HCT116 (cell line): ENCODE data around the gene LYPD5. TPM values are rescaled to one million over a fixed set of nuclear protein-coding genes. Genes with fewer than 3 reads are reported as not detected.

Experiments
- ATAC-seq: fragments of 200-7000 bp; cut with Tn5 transposase; 2 replicates; pipeline ENCODE4 v1.9.1; 2020; ENCODE audit warnings: mild to moderate bottlenecking, moderate library complexity
- BruUV-seq: library from RNA; stranded (reverse); fragments of 400-500 nt; replicated peaks from 2 replicates; lab custom pipeline; 2021; lab: Mats Ljungman, UMichigan
- CTCF ChIA-PET: fragments of 300-600 bp; sonication (Branson Sonifier 250); formaldehyde crosslinking; loops from one replicate; lab custom pipeline; 2021; ENCODE audit warnings: antibody characterized with exemption; lab: Charles Lee
- POLR2A ChIA-PET: fragments of 300-600, 350-600 bp; sonication (Branson Sonifier 250); formaldehyde crosslinking; loops from one replicate; lab custom pipeline; 2021; ENCODE audit warnings: antibody characterized with exemption; lab: Charles Lee
- RAD21 ChIA-PET, 2 experiments: fragments of 300-600 bp; sonication (Branson Sonifier 250); formaldehyde crosslinking; loops; one replicate each; lab custom pipeline; 2023; ENCODE audit warnings: low total read pairs in 2 of 2; ENCODE audit not compliant: uncharacterized antibody in 2 of 2, unreplicated experiment in 2 of 2, low non-redundant PET in 1 of 2; lab: Charles Lee
- DNase-seq: peaks from one replicate; pipeline ENCODE4 v3.0.0-alpha.2; 2010; ENCODE audit warnings: low read depth, low spot score
- H2AFZ ChIP-seq: fragments of 200-600 bp; shearing (Covaris generic), sonication (generic); 2 replicates; pipeline ENCODE4 v1.6.1; 2017; ENCODE audit warnings: low read depth, mixed run types, mixed read lengths, antibody characterized with exemption, low read length; ENCODE audit not compliant: poor library complexity, severe bottlenecking
- H3K27ac ChIP-seq: 2 replicates; pipeline ENCODE4 v1.5.1; 2012; ENCODE audit warnings: low read depth, low read length
- H3K27me3 ChIP-seq: fragments of 200-600 bp; sonication (generic); 2 replicates; pipeline ENCODE4 v1.6.1; 2016; ENCODE audit warnings: mixed run types, low read length, mixed read lengths; ENCODE audit not compliant: insufficient read depth
- H3K36me3 ChIP-seq, 2 experiments: fragments of 200-500 bp in 1 of 2; fragments of 200-600 bp in 1 of 2; sonication (Bioruptor generic) in 1 of 2; sonication (generic) in 1 of 2; 2 replicates each; pipeline versions ENCODE4 v1.5.1 to v1.6.1; 2014 to 2016; ENCODE audit warnings: low read length in 2 of 2, inconsistent platforms in 1 of 2, mixed read lengths in 1 of 2, mixed run types in 1 of 2; ENCODE audit not compliant: insufficient read depth in 2 of 2, control insufficient read depth in 1 of 2
- H3K4me1 ChIP-seq, 2 experiments: fragments of 200-600 bp in 1 of 2; sonication (generic) in 1 of 2; 2 replicates each; pipeline versions ENCODE4 v1.5.1 to v1.6.1; 2012 to 2017; ENCODE audit warnings: low read length in 2 of 2, inconsistent platforms in 1 of 2, mild to moderate bottlenecking in 1 of 2, mixed read lengths in 1 of 2, mixed run types in 1 of 2, moderate library complexity in 1 of 2; ENCODE audit not compliant: insufficient read depth in 2 of 2, control insufficient read depth in 1 of 2
- H3K4me2 ChIP-seq: fragments of 200-600 bp; sonication (generic); 2 replicates; pipeline ENCODE4 v1.6.1; 2017; ENCODE audit warnings: mixed run types, low read length, mixed read lengths
- H3K4me3 ChIP-seq, 2 experiments: fragments of 200-600 bp in 1 of 2; sonication (generic) in 1 of 2; replicated peaks in 1 of 2; 2 replicates each; pipeline ENCODE4 v1.5.1; 2011 to 2016; ENCODE audit warnings: low read length in 2 of 2, control low read depth in 1 of 2, low read depth in 1 of 2, mild to moderate bottlenecking in 1 of 2, mixed read lengths in 1 of 2, mixed run types in 1 of 2
- H3K79me2 ChIP-seq: fragments of 200-600 bp; sonication (generic); 2 replicates; pipeline ENCODE4 v1.6.1; 2017; ENCODE audit warnings: mild to moderate bottlenecking, mixed run types, low read length, moderate library complexity, mixed read lengths; ENCODE audit not compliant: insufficient read depth
- H3K9ac ChIP-seq: fragments of 200-600 bp; sonication (generic); 2 replicates; pipeline ENCODE4 v1.6.1; 2016; ENCODE audit warnings: low read length, mixed read lengths
- H3K9me2 ChIP-seq: fragments of 200-600 bp; sonication (generic), shearing (Covaris generic); 2 replicates; pipeline ENCODE4 v1.6.1; 2017; ENCODE audit warnings: mixed run types, mild to moderate bottlenecking, moderate library complexity; ENCODE audit not compliant: insufficient read depth
- H3K9me3 ChIP-seq, 2 experiments: fragments of 200-500 bp in 1 of 2; fragments of 200-600 bp in 1 of 2; sonication (Bioruptor generic) in 1 of 2; sonication (generic) in 1 of 2; 2 replicates each; pipeline ENCODE4 v1.6.1; 2014 to 2017; ENCODE audit warnings: low read length in 2 of 2, mixed read lengths in 2 of 2, inconsistent platforms in 1 of 2, low read depth in 1 of 2, mild to moderate bottlenecking in 1 of 2, mixed run types in 1 of 2, moderate library complexity in 1 of 2; ENCODE audit not compliant: control insufficient read depth in 1 of 2, insufficient read depth in 1 of 2
- H4K20me1 ChIP-seq: fragments of 200-600 bp; sonication (generic), shearing (Covaris generic); 2 replicates; pipeline ENCODE4 v1.6.1; 2017; ENCODE audit warnings: mixed run types, mild to moderate bottlenecking, moderate library complexity; ENCODE audit not compliant: insufficient read depth
- ATF3 ChIP-seq: IDR thresholded peaks from 2 replicates; pipeline ENCODE4 v1.6.1; 2012
- CBX3 ChIP-seq: IDR thresholded peaks from 2 replicates; pipeline ENCODE4 v1.6.1; 2012; ENCODE audit warnings: low read depth
- CEBPB ChIP-seq: IDR thresholded peaks from 2 replicates; pipeline ENCODE4 v1.6.1; 2012; ENCODE audit warnings: low read depth
- EGR1 ChIP-seq: IDR thresholded peaks from 2 replicates; pipeline ENCODE4 v1.6.1; 2012; ENCODE audit warnings: low read depth
- ELF1 ChIP-seq: IDR thresholded peaks from 2 replicates; pipeline ENCODE4 v1.6.1; 2012; ENCODE audit warnings: low read depth, borderline replicate concordance
- JUND ChIP-seq: IDR thresholded peaks from 2 replicates; pipeline ENCODE4 v1.6.1; 2012
- POLR2A ChIP-seq: IDR thresholded peaks from 2 replicates; pipeline ENCODE4 v1.7.0; 2011; ENCODE audit warnings: borderline replicate concordance; ENCODE audit not compliant: insufficient read depth, insufficient read length; ENCODE audit errors: extremely low read depth
- POLR2AphosphoS5 ChIP-seq: IDR thresholded peaks from 2 replicates; pipeline ENCODE4 v1.6.1; 2011; ENCODE audit warnings: mild to moderate bottlenecking, low read depth, low read length, moderate library complexity
- RAD21 ChIP-seq: IDR thresholded peaks from 2 replicates; pipeline ENCODE4 v1.6.1; 2012; ENCODE audit warnings: low read depth, mild to moderate bottlenecking
- REST ChIP-seq: IDR thresholded peaks from 2 replicates; pipeline ENCODE4 v1.6.1; 2012; ENCODE audit warnings: low read depth
- SIN3A ChIP-seq: IDR thresholded peaks from 2 replicates; pipeline ENCODE4 v1.6.1; 2012; ENCODE audit warnings: low read depth
- SP1 ChIP-seq: IDR thresholded peaks from 2 replicates; pipeline ENCODE4 v1.6.1; 2012; ENCODE audit warnings: low read depth
- TCF7L2 ChIP-seq: IDR thresholded peaks from 2 replicates; pipeline ENCODE4 v1.7.0; 2011; ENCODE audit warnings: borderline replicate concordance, inconsistent platforms; ENCODE audit not compliant: insufficient read depth, insufficient read length; ENCODE audit errors: extremely low read depth
- YY1 ChIP-seq: IDR thresholded peaks from 2 replicates; pipeline ENCODE4 v1.6.1; 2011; ENCODE audit warnings: low read length, low read depth, moderate library complexity, mild to moderate bottlenecking; ENCODE audit not compliant: insufficient replicate concordance; ENCODE audit errors: extremely low read depth
- ZBTB33 ChIP-seq: IDR thresholded peaks from 2 replicates; pipeline ENCODE4 v1.6.1; 2011; ENCODE audit warnings: mild to moderate bottlenecking, low read length, moderate library complexity; ENCODE audit not compliant: insufficient replicate concordance; ENCODE audit errors: extremely low read depth
- ZFX ChIP-seq: fragments of 450-650 bp; IDR thresholded peaks from 2 replicates; pipeline ENCODE4 v1.6.1; 2017
- ZNF274 ChIP-seq: fragments of 200-500 bp; sonication (Bioruptor generic); IDR thresholded peaks from 2 replicates; pipeline ENCODE4 v1.6.1; 2014; ENCODE audit warnings: mild to moderate bottlenecking, low read depth, low read length, inconsistent platforms
- intact Hi-C: fragments of 100-400 bp; cut with micrococcal nuclease; formaldehyde crosslinking; loops from 2 replicates; pipeline ENCODE4 v1.10.0; 2022
- total RNA-seq: library from RNA; stranded (reverse); gene quantifications from one replicate; pipeline ENCODE4 v1.2.1, GENCODE V29; 2021; ENCODE audit not compliant: unreplicated experiment
- TF ChIP-seq, protein P1 (sequence below): IDR thresholded peaks from 2 replicates; pipeline ENCODE4 v1.6.1; 2012
- TF ChIP-seq, protein P2 (sequence below), 3 experiments: fragments of 200-600 bp in 1 of 3; sonication (generic) in 1 of 3; IDR thresholded peaks in 2 of 3; conservative IDR thresholded peaks in 1 of 3; 2 replicates each; pipeline ENCODE4 v1.5.1; 2012 to 2017; ENCODE audit warnings: low read depth in 2 of 3, low read length in 2 of 3, antibody characterized with exemption in 1 of 3, borderline replicate concordance in 1 of 3, control low read depth in 1 of 3, mild to moderate bottlenecking in 1 of 3, mixed read lengths in 1 of 3, mixed run types in 1 of 3, moderate library complexity in 1 of 3; ENCODE audit not compliant: insufficient read depth in 1 of 3

LYPD5 gene
- total RNA-seq, 1 experiment from 2014 or later: 7.6 TPM

- Histone ChIP-seq H3K27ac (peak overlapping the region; percentile 98), H3K79me2 (peaks cover 13% of the 10 kb centered on the region), H2AFZ (no peak overlapping the region), H3K4me1 (peaks cover 82 to 95% of the 10 kb centered on the region in 2 experiments), H3K27me3 (no peaks in the 10 kb centered on the region), H3K4me3 (peak overlapping the region in 1 of 2 experiments; percentile 4; a peak in 1 of 4 replicates), H3K9me2 (no peaks in the 10 kb centered on the region), H3K36me3 (no peaks in the 10 kb centered on the region), H3K9me3 (no peaks in the 10 kb centered on the region), H3K4me2 (peak overlapping the region; percentile 81), H3K9ac (peak overlapping the region; percentile 67), H4K20me1 (no peaks in the 10 kb centered on the region)
- no TSS peak for BruUV-seq
- CTCF ChIA-PET: interaction anchor here (0.6 to 6.5 kb wide), 7 partner anchors 7 to 91 kb away, joined by 3 to 46 read pairs (median 5); no protein-coding TSS in a partner anchor
- intact Hi-C loops: loop anchor here (2.0 to 5.0 kb wide), 2 partner anchors 25 to 193 kb away; partner anchors contain the start of gene ZNF221
- ATAC-seq (peak; percentile 54), DNase-seq (peak; percentile 90)
- POLR2A ChIA-PET: interaction anchor here (0.6 to 1.4 kb wide), 5 partner anchors 14 to 91 kb away, joined by 3 to 10 read pairs (median 3); no protein-coding TSS in a partner anchor
- RAD21 ChIA-PET: interaction anchor here in 1 of 2 experiments (1.7 kb wide), 1 partner anchor 25 kb away, joined by 5 read pairs; no protein-coding TSS in a partner anchor
- peak; percentile 82 for TF ChIP-seq JUND
- TF ChIP-seq TCF7L2: peak; percentile 85
- TF ChIP-seq YY1: peak; percentile 33
- TF ChIP-seq ELF1: no peak
- peak; percentile 39; the same call in 1 of the 2 replicates for TF ChIP-seq EGR1
- TF ChIP-seq, protein P1, sequence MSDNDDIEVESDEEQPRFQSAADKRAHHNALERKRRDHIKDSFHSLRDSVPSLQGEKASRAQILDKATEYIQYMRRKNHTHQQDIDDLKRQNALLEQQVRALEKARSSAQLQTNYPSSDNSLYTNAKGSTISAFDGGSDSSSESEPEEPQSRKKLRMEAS: peak; percentile 71
- no peak for TF ChIP-seq ATF3
- TF ChIP-seq, protein P2, sequence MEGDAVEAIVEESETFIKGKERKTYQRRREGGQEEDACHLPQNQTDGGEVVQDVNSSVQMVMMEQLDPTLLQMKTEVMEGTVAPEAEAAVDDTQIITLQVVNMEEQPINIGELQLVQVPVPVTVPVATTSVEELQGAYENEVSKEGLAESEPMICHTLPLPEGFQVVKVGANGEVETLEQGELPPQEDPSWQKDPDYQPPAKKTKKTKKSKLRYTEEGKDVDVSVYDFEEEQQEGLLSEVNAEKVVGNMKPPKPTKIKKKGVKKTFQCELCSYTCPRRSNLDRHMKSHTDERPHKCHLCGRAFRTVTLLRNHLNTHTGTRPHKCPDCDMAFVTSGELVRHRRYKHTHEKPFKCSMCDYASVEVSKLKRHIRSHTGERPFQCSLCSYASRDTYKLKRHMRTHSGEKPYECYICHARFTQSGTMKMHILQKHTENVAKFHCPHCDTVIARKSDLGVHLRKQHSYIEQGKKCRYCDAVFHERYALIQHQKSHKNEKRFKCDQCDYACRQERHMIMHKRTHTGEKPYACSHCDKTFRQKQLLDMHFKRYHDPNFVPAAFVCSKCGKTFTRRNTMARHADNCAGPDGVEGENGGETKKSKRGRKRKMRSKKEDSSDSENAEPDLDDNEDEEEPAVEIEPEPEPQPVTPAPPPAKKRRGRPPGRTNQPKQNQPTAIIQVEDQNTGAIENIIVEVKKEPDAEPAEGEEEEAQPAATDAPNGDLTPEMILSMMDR (IDR thresholded peaks at IDR 0.05 in 2 of 3, conservative IDR thresholded peaks at IDR 0.05 in 1 of 3; ENCODE audit: borderline replicate concordance in 1 of 3, insufficient read depth in 1 of 3, low read depth in 2 of 3, low read length in 2 of 3): peak in 2 of 3 experiments; percentile 61 to 70; a peak in 4 of 6 replicates
- TF ChIP-seq ZNF274: no peak
- TF ChIP-seq REST: no peak
- TF ChIP-seq POLR2A: no peak
- peak; percentile 82; the same call in 1 of the 2 replicates for TF ChIP-seq CBX3
- no peak for TF ChIP-seq ZFX
- no peak for TF ChIP-seq ZBTB33
- peak; percentile 61; the same call in 1 of the 2 replicates for TF ChIP-seq POLR2AphosphoS5
- TF ChIP-seq SIN3A: peak; percentile 43
- TF ChIP-seq RAD21: peak; percentile 40
- peak; percentile 96 for TF ChIP-seq SP1
- TF ChIP-seq CEBPB: peak; percentile 68; the same call in 1 of the 2 replicates
Measured at GRCh38 chr19:43759515-43759914, 42.7 kb downstream of the LYPD5 start.
